ENCODE measurements around the gene ARHGAP24. TPM values are rescaled to one million over a fixed set of nuclear protein-coding genes. Genes with fewer than 3 reads are reported as not detected.

The ARHGAP24 gene
- total RNA-seq, 1 experiment from 2014 or later, result 1.3 TPM

DNA sequence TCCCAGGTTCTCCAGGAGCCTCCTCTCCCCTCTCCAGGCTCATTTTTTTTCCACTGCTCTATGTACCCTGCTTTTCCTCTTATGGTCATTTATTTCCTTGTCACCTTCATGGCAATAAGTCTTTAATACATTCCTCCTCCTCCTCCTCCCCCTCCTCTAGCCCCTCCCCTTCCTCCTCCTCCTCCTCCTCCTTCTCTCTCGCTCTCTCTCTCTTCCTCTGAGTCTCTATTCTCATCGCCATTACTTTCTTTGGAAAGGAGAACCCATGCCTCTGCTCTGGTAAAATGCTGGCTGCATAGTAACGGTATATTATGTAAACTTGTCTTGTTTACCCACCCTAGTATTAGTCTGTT is 35.7 kb downstream of the ARHGAP24 start:
- CTCF ChIA-PET, result no interaction called here
- no TSS peak for BruUV-seq (replicated peaks)
- no peak; the same call in 1 of the 2 replicates for ATAC-seq

More for the DNA sequence above, 35.7 kb downstream of the ARHGAP24 start:
- no peaks in the 10 kb centered on the region for H4K20me1 ChIP-seq (ENCODE audit: insufficient read depth)
- no peaks in the 10 kb centered on the region for H3K27me3 ChIP-seq (ENCODE audit: insufficient read depth, low read length)
- ChIA-PET POLR2A (no interaction called here), RAD21 (ENCODE audit: low non-redundant PET in 1 of 2, low total read pairs in 2 of 2, uncharacterized antibody in 2 of 2, unreplicated experiment in 2 of 2) (no interaction called here)
- no peak overlapping the region for H3K4me3 ChIP-seq (replicated peaks in 1 of 2; ENCODE audit: low read depth in 1 of 2, low read length in 2 of 2)
- H3K9me2 ChIP-seq (ENCODE audit: insufficient read depth), result no peaks in the 10 kb centered on the region
- H3K9me3 ChIP-seq (ENCODE audit: control insufficient read depth in 1 of 2, insufficient read depth in 1 of 2, low read depth in 1 of 2, low read length in 2 of 2), result no peaks in the 10 kb centered on the region
- H3K9ac ChIP-seq (ENCODE audit: low read length), result no peak overlapping the region
- H3K4me1 ChIP-seq (ENCODE audit: control insufficient read depth in 1 of 2, insufficient read depth in 2 of 2, low read length in 2 of 2), result no peaks in the 10 kb centered on the region
- no peak overlapping the region for H2AFZ ChIP-seq (ENCODE audit: low read depth, low read length, poor library complexity, severe bottlenecking)
- H3K4me2 ChIP-seq (ENCODE audit: low read length), result no peak overlapping the region
- H3K79me2 ChIP-seq (ENCODE audit: insufficient read depth, low read length), result no peaks in the 10 kb centered on the region
- no peak for DNase-seq (ENCODE audit: low read depth, low spot score)
- H3K36me3 ChIP-seq (ENCODE audit: control insufficient read depth in 1 of 2, insufficient read depth in 2 of 2, low read length in 2 of 2), result no peaks in the 10 kb centered on the region
- intact Hi-C loops (cut with micrococcal nuclease), result no loop called here
- no peak for TF ChIP-seq YY1 (IDR thresholded peaks at IDR 0.05; ENCODE audit: extremely low read depth, insufficient replicate concordance, low read depth, low read length)
- no peak for TF ChIP-seq POLR2A (IDR thresholded peaks at IDR 0.05; ENCODE audit: borderline replicate concordance, extremely low read depth, insufficient read depth, insufficient read length)
- no peak for TF ChIP-seq RAD21 (IDR thresholded peaks at IDR 0.05; ENCODE audit: low read depth)
- TF ChIP-seq, protein P1, sequence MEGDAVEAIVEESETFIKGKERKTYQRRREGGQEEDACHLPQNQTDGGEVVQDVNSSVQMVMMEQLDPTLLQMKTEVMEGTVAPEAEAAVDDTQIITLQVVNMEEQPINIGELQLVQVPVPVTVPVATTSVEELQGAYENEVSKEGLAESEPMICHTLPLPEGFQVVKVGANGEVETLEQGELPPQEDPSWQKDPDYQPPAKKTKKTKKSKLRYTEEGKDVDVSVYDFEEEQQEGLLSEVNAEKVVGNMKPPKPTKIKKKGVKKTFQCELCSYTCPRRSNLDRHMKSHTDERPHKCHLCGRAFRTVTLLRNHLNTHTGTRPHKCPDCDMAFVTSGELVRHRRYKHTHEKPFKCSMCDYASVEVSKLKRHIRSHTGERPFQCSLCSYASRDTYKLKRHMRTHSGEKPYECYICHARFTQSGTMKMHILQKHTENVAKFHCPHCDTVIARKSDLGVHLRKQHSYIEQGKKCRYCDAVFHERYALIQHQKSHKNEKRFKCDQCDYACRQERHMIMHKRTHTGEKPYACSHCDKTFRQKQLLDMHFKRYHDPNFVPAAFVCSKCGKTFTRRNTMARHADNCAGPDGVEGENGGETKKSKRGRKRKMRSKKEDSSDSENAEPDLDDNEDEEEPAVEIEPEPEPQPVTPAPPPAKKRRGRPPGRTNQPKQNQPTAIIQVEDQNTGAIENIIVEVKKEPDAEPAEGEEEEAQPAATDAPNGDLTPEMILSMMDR (IDR thresholded peaks at IDR 0.05 in 2 of 3, conservative IDR thresholded peaks at IDR 0.05 in 1 of 3; ENCODE audit: borderline replicate concordance in 1 of 3, insufficient read depth in 1 of 3, low read depth in 2 of 3, low read length in 2 of 3), result no peak
- TF ChIP-seq EGR1 (IDR thresholded peaks at IDR 0.05; ENCODE audit: low read depth), result no peak
- no peak for TF ChIP-seq SP1 (IDR thresholded peaks at IDR 0.05; ENCODE audit: low read depth)
- TF ChIP-seq, protein P2, sequence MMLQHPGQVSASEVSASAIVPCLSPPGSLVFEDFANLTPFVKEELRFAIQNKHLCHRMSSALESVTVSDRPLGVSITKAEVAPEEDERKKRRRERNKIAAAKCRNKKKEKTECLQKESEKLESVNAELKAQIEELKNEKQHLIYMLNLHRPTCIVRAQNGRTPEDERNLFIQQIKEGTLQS (IDR thresholded peaks at IDR 0.05), result no peak
- TF ChIP-seq, protein P3, sequence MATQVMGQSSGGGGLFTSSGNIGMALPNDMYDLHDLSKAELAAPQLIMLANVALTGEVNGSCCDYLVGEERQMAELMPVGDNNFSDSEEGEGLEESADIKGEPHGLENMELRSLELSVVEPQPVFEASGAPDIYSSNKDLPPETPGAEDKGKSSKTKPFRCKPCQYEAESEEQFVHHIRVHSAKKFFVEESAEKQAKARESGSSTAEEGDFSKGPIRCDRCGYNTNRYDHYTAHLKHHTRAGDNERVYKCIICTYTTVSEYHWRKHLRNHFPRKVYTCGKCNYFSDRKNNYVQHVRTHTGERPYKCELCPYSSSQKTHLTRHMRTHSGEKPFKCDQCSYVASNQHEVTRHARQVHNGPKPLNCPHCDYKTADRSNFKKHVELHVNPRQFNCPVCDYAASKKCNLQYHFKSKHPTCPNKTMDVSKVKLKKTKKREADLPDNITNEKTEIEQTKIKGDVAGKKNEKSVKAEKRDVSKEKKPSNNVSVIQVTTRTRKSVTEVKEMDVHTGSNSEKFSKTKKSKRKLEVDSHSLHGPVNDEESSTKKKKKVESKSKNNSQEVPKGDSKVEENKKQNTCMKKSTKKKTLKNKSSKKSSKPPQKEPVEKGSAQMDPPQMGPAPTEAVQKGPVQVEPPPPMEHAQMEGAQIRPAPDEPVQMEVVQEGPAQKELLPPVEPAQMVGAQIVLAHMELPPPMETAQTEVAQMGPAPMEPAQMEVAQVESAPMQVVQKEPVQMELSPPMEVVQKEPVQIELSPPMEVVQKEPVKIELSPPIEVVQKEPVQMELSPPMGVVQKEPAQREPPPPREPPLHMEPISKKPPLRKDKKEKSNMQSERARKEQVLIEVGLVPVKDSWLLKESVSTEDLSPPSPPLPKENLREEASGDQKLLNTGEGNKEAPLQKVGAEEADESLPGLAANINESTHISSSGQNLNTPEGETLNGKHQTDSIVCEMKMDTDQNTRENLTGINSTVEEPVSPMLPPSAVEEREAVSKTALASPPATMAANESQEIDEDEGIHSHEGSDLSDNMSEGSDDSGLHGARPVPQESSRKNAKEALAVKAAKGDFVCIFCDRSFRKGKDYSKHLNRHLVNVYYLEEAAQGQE (IDR thresholded peaks at IDR 0.05; ENCODE audit: low read depth), result no peak
- TF ChIP-seq ELF1 (IDR thresholded peaks at IDR 0.05; ENCODE audit: borderline replicate concordance, low read depth), result no peak
- TF ChIP-seq, protein P4, sequence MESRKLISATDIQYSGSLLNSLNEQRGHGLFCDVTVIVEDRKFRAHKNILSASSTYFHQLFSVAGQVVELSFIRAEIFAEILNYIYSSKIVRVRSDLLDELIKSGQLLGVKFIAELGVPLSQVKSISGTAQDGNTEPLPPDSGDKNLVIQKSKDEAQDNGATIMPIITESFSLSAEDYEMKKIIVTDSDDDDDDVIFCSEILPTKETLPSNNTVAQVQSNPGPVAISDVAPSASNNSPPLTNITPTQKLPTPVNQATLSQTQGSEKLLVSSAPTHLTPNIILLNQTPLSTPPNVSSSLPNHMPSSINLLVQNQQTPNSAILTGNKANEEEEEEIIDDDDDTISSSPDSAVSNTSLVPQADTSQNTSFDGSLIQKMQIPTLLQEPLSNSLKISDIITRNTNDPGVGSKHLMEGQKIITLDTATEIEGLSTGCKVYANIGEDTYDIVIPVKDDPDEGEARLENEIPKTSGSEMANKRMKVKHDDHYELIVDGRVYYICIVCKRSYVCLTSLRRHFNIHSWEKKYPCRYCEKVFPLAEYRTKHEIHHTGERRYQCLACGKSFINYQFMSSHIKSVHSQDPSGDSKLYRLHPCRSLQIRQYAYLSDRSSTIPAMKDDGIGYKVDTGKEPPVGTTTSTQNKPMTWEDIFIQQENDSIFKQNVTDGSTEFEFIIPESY (IDR thresholded peaks at IDR 0.05; ENCODE audit: extremely low read depth, insufficient replicate concordance, low read length), result no peak
- TF ChIP-seq EZH2phosphoT487 (IDR thresholded peaks at IDR 0.05; ENCODE audit: borderline replicate concordance), result no peak
- TF ChIP-seq POLR2AphosphoS5 (IDR thresholded peaks at IDR 0.05; ENCODE audit: low read depth, low read length), result no peak
- no peak for TF ChIP-seq EZH2 (IDR thresholded peaks at IDR 0.05)
- TF ChIP-seq, protein P5, sequence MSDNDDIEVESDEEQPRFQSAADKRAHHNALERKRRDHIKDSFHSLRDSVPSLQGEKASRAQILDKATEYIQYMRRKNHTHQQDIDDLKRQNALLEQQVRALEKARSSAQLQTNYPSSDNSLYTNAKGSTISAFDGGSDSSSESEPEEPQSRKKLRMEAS (IDR thresholded peaks at IDR 0.05), result no peak
- TF ChIP-seq CEBPB (IDR thresholded peaks at IDR 0.05; ENCODE audit: low read depth), result no peak
- TF ChIP-seq JUND (IDR thresholded peaks at IDR 0.05), result no peak
- no peak overlapping the region for H3K27ac ChIP-seq (ENCODE audit: low read depth, low read length)
